Stimulated activated CD8-positive, alpha-beta memory T cell treated with anti-CD3 and anti-CD28 coated beads, Interleukin-7, amount 100 ng/mL, for 1 hour (primary cell): Measurements from ENCODE around the gene SCAF8.
A peak's percentile ranks its signal among the peaks of the same experiment; 100 is the strongest.
"Not testable (repeated sequence)": the region's sequence is repeated elsewhere in the genome, so short reads cannot be mapped to it uniquely, and the experiment has no call there.

Experiments
- DNase-seq, 2 donors: peaks; one replicate each; pipeline ENCODE4 v3.0.0-alpha.2; 2020; ENCODE audit warnings: low read depth in 2 of 2

The SCAF8 gene

GRCh38 chr6:154733626-154734382, 588 bp downstream of the SCAF8 start:
- peak; percentile 66 to 74 for DNase-seq

- DNase-seq: no peak
These were observed 3.5 kb downstream of the SCAF8 start for GRCh38 chr6:154736618-154737259.

- no peak for DNase-seq
These were observed 4.2 kb downstream of the SCAF8 start for GRCh38 chr6:154737424-154737823.

GRCh38 chr6:154738551-154738961, 5.3 kb downstream of the SCAF8 start:
- no peak for DNase-seq

GRCh38 chr6:154740658-154741057, 7.4 kb downstream of the SCAF8 start:
- no peak for DNase-seq

GRCh38 chr6:154742891-154743290, 9.7 kb downstream of the SCAF8 start:
- no peak for DNase-seq

- not testable (repeated sequence) for DNase-seq
These were observed 11.0 kb downstream of the SCAF8 start for GRCh38 chr6:154744029-154744745.

- DNase-seq: no peak
These were observed 12.0 kb downstream of the SCAF8 start for GRCh38 chr6:154745243-154745642.

GRCh38 chr6:154749341-154749740, 16.1 kb downstream of the SCAF8 start:
- DNase-seq: no peak

GRCh38 chr6:154751011-154751800, 18.0 kb downstream of the SCAF8 start:
- no peak for DNase-seq

GRCh38 chr6:154752022-154752421, 18.8 kb downstream of the SCAF8 start:
- DNase-seq: no peak

GRCh38 chr6:154754152-154754551, 20.9 kb downstream of the SCAF8 start:
- no peak for DNase-seq

- no peak for DNase-seq
These were observed 24.3 kb downstream of the SCAF8 start for GRCh38 chr6:154757352-154758050.

GRCh38 chr6:154758125-154758524, 24.9 kb downstream of the SCAF8 start:
- no peak for DNase-seq

- DNase-seq: no peak
These were observed 30.4 kb downstream of the SCAF8 start for GRCh38 chr6:154763650-154764049.

- no peak for DNase-seq
These were observed 32.1 kb downstream of the SCAF8 start for GRCh38 chr6:154765273-154765672.

- DNase-seq: no peak
These were observed 33.1 kb downstream of the SCAF8 start for GRCh38 chr6:154766288-154766687.

GRCh38 chr6:154767003-154767723, 33.9 kb downstream of the SCAF8 start:
- DNase-seq: no peak

GRCh38 chr6:154768280-154768679, 35.1 kb downstream of the SCAF8 start:
- DNase-seq: no peak

GRCh38 chr6:154773610-154774089, 40.4 kb downstream of the SCAF8 start:
- DNase-seq: no peak
